Heart left ventricle (tissue), 16 donors: Measurements from ENCODE around the gene NUDT4. TPM values are rescaled to one million over a fixed set of nuclear protein-coding genes. Genes with fewer than 3 reads are reported as not detected.
"Not testable (repeated sequence)": the region's sequence is repeated elsewhere in the genome, so short reads cannot be mapped to it uniquely, and the experiment has no call there.

Experiments used
- ATAC-seq, 4 donors: fragments of 200-7000 bp; cut with Tn5 transposase; one replicate each; pipeline ENCODE4 v1.9.1; 2020 to 2022; ENCODE audit warnings: moderate library complexity in 4 of 4, mild to moderate bottlenecking in 3 of 4, moderate number of reproducible peaks in 1 of 4
- DNase-seq, 5 donors: peaks; one replicate each; pipeline ENCODE4 v3.0.0-alpha.2; 2020
- H3K27ac ChIP-seq, 12 donors: fragments of 200-600 bp; sonication (generic) in 4 of 12; one replicate each; pipeline versions ENCODE4 v1.5.0 to v1.8.0; 2016 to 2022; ENCODE audit warnings: mild to moderate bottlenecking in 2 of 12
- H3K27me3 ChIP-seq, 9 donors: fragments of 200-600 bp; sonication (generic) in 2 of 9; one replicate each; pipeline versions ENCODE4 v1.5.1 to v1.8.0; 2016 to 2022; ENCODE audit warnings: mild to moderate bottlenecking in 3 of 9
- H3K36me3 ChIP-seq, 9 donors: fragments of 200-600 bp; sonication (generic) in 2 of 9; one replicate each; pipeline versions ENCODE4 v1.5.0 to v1.8.0; 2018 to 2022; ENCODE audit warnings: mild to moderate bottlenecking in 2 of 9
- H3K4me1 ChIP-seq, 12 donors: fragments of 200-600 bp; sonication (generic) in 4 of 12; one replicate each; pipeline versions ENCODE4 v1.5.0 to v1.8.0; 2016 to 2022; ENCODE audit warnings: mild to moderate bottlenecking in 3 of 12
- H3K4me3 ChIP-seq, 12 donors: fragments of 200-600 bp; sonication (generic) in 4 of 12; one replicate each; pipeline versions ENCODE4 v1.5.0 to v1.8.0; 2017 to 2022; ENCODE audit warnings: mild to moderate bottlenecking in 9 of 12, moderate library complexity in 4 of 12
- H3K9me3 ChIP-seq, 12 donors: fragments of 200-600 bp; sonication (generic) in 4 of 12; one replicate each; pipeline versions ENCODE4 v1.5.0 to v1.8.0; 2016 to 2022; ENCODE audit warnings: mild to moderate bottlenecking in 1 of 12
- POLR2A ChIP-seq, 2 donors: fragments of 450-650 bp; IDR thresholded peaks; one replicate each; pipeline ENCODE4 v1.6.1; 2017; ENCODE audit warnings: antibody characterized with exemption in 2 of 2, mild to moderate bottlenecking in 2 of 2, moderate library complexity in 2 of 2
- WGBS, 4 donors: extraction: QIAGEN DNeasy Blood & Tissue Kit in 2 of 4; methylation state at CpG; one replicate each; pipeline versions ENCODE4 v1.1.5 to v1.1.7; 2013 to 2018; 5-methylcytosine and 5-hydroxymethylcytosine counted together
- intact Hi-C, 10 donors: fragments of 100-400 bp; cut with DNase I; formaldehyde crosslinking; loops; one replicate each; pipeline versions ENCODE4 v1.11.1 to v1.14.2; 2022
- polyA plus RNA-seq, 2 donors: library from polyadenylated mRNA; stranded (reverse); fragments of 200-250 nt; gene quantifications; one replicate each; pipeline ENCODE4 v1.2.3, GENCODE V29; 2013
- total RNA-seq, 9 donors: library from RNA; depleted of rRNA in 2 of 9; stranded (reverse); fragments of >200 nt in 2 of 9; fragmentation: NEBNext Ultra II Directional in 3 of 9; extraction: Animal tissue kit (Norgen Biotek cat#: 25700) in 3 of 9; gene quantifications; one replicate each; pipeline versions ENCODE4 v1.1.0 to v1.2.4, GENCODE V29; 2016 to 2023
- TF ChIP-seq, protein P1 (sequence below), 12 donors: fragments of 200-600 bp; sonication (generic) in 4 of 12; IDR thresholded peaks; one replicate each; pipeline versions ENCODE4 v1.5.0 to v1.8.0; 2018 to 2022; ENCODE audit warnings: antibody characterized with exemption in 12 of 12, mild to moderate bottlenecking in 5 of 12
- donor health status: ischemic (EF 13 %, LVEDD 7.1; RV severe dilation, severe dysfunction).
- donor health status: healthy with polysubstance abuse.
- donor health status: DM: no; HTN: yes; CAD: no.
- donor health status: DM: no; HTN: no; CAD: no.
- donor health status: ischemic (EF 25% LVEDD 6.9; RV normal size, moderate dysfunction).
- donor health status: ischemic (EF 25% LVEDD 5.7; RV mildly dilated, moderate dysfunction).
- donor health status: healthy.
- donor health status: DM: yes; HTN: yes; CAD: no.
- donor health status: ischemic (EF 35%, LVEDD 5.7; RV mildly dilated, moderate dysfunction).
- donor health status: nonischemic (EF 11% LVEDD 7.7; RV severe dilation, severe dysfunction).
- donor health status: DM: yes; HTN: yes; CAD: no.
- donor health status: PGD.
- donor health status: ischemic (EF 29% LVEDD 5.4; RV normal size, mild dysfunction).
- donor health status: nonischemic (EF 23%, LVEDD 6.1; RV moderate dilation, normal function).

The NUDT4 gene
- total and polyA plus RNA-seq, 11 donors: 59.9 to 667 (median 242) TPM

DNA sequence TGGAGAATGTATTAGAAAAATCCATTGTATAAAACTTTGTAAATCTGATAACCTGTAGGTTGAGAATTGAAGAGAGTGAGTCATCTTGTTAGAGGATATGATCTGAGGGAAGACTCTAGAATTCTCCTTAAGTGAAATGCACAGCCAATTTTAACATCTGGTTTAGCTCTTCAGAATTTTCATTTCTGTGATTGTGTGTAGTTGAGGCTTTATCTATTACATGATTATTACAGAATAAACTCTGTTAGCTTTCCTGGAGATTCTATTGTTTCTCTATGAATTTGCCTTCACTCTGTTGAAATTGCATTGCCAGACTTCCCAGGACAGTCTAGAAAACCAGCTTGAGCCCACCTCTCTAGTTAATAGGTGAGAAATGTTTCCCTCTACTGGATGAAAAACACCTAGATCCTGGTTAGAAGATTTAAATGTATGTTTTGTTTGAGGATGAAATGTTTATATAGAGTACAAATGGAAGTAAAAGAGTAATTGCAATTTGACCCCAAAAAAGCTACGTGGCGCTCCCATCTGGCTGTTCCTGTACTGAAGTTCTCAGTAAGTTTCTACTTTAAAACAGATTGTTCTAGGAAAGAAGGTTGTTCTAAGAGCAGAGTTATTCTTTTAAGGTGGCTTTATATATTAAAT is 2.9 kb downstream of the NUDT4 start:
- Histone ChIP-seq H3K36me3 (peaks cover 0 to 11% (median 0%) of the 10 kb centered on the region in 9 donors), H3K4me1 (peaks cover 0 to 72% (median 32%) of the 10 kb centered on the region in 12 donors), H3K27ac (peak overlapping the region; percentile 24 to 97 (median 96)), H3K27me3 (no peaks in the 10 kb centered on the region), H3K4me3 (peak overlapping the region; percentile 30 to 97 (median 86)), H3K9me3 (no peaks in the 10 kb centered on the region)
- WGBS, 4 donors: 26 to 41% (median 35%) methylated on average over 2 of the region's 2 CpGs
- TF ChIP-seq, protein P1, sequence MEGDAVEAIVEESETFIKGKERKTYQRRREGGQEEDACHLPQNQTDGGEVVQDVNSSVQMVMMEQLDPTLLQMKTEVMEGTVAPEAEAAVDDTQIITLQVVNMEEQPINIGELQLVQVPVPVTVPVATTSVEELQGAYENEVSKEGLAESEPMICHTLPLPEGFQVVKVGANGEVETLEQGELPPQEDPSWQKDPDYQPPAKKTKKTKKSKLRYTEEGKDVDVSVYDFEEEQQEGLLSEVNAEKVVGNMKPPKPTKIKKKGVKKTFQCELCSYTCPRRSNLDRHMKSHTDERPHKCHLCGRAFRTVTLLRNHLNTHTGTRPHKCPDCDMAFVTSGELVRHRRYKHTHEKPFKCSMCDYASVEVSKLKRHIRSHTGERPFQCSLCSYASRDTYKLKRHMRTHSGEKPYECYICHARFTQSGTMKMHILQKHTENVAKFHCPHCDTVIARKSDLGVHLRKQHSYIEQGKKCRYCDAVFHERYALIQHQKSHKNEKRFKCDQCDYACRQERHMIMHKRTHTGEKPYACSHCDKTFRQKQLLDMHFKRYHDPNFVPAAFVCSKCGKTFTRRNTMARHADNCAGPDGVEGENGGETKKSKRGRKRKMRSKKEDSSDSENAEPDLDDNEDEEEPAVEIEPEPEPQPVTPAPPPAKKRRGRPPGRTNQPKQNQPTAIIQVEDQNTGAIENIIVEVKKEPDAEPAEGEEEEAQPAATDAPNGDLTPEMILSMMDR (IDR thresholded peaks at IDR 0.05): peak in 5 of 12 donors; percentile 13 to 45 (median 25)
- TF ChIP-seq POLR2A (IDR thresholded peaks at IDR 0.05): no peak
- DNase-seq: no peak
- no peak for ATAC-seq
- intact Hi-C loops: loop anchor here in 1 of 10 donors (10.0 kb wide), 1 partner anchor 356 kb away; no protein-coding TSS in a partner anchor

DNA sequence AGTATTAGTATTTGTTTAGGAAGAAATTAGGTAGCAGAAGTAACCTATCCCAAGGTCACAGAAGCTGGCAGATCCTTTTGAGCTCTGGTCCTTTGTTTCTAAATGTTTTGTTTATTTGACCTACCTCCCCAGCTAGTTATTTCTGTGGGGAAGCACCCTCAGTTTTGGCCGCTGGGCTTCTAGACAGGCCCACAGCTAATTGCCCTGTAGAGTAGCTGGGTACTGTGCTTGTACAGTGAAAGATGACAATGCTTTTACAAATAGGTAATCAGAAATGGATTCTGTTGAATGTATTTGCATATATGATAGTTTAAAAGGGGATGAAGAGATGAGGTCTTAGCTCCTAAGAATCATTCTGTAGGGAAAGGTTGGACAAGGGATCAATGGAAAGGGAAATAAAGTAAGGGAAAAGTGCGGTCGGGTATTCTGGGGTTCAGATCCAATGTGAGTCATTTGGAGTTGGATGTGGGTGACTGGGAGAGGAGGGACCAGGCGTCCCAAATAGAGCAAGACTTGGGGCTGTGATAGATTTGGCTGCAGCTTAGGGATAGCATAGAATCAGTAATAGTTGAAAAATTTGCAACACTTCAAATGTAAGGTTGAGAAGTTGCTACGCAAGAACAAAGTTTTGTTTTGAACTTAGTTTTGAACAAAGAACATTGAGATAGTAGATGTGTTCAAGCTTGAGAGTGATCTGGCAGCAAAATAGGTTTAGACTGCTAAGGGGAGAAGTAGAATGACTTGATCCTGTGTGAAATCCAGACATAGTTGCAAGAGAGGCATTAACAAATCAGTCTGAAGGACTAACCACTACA is 3.6 kb downstream of the NUDT4 start:
- intact Hi-C loops: loop anchor here in 1 of 10 donors (10.0 kb wide), 1 partner anchor 357 kb away; no protein-coding TSS in a partner anchor
- Histone ChIP-seq H3K27me3 (no peaks in the 10 kb centered on the region), H3K27ac (peak overlapping the region; percentile 24 to 97 (median 96)), H3K4me3 (peak overlapping the region; percentile 29 to 97 (median 86)), H3K36me3 (peaks cover 0 to 11% (median 0%) of the 10 kb centered on the region in 9 donors), H3K4me1 (peaks cover 0 to 70% (median 35%) of the 10 kb centered on the region in 12 donors), H3K9me3 (no peaks in the 10 kb centered on the region)
- TF ChIP-seq, protein P1 (IDR thresholded peaks at IDR 0.05): no peak
- no peak for TF ChIP-seq POLR2A (IDR thresholded peaks at IDR 0.05)
- no peak for DNase-seq
- 45 to 49% (median 47%) methylated on average over 5 of the region's 5 CpGs for WGBS, 4 donors
- ATAC-seq: no peak

GRCh38 chr12:93381976-93382437 is 4.3 kb downstream of the NUDT4 start:
- H3K27ac ChIP-seq: peak overlapping the region; percentile 5 to 97 (median 95)
- peaks cover 0 to 69% (median 35%) of the 10 kb centered on the region in 12 donors for H3K4me1 ChIP-seq
- peak overlapping the region in 11 of 12 donors; percentile 29 to 97 (median 86) for H3K4me3 ChIP-seq
- H3K27me3 ChIP-seq, H3K9me3 ChIP-seq, DNase-seq, ATAC-seq: not testable (repeated sequence)
- H3K36me3 ChIP-seq: peaks cover 0 to 11% (median 0%) of the 10 kb centered on the region in 9 donors
- WGBS, 4 donors: 54 to 67% (median 56%) methylated on average over 5 of the region's 5 CpGs
- intact Hi-C loops: loop anchor here in 1 of 10 donors (10.0 kb wide), 1 partner anchor 357 kb away; no protein-coding TSS in a partner anchor

DNA sequence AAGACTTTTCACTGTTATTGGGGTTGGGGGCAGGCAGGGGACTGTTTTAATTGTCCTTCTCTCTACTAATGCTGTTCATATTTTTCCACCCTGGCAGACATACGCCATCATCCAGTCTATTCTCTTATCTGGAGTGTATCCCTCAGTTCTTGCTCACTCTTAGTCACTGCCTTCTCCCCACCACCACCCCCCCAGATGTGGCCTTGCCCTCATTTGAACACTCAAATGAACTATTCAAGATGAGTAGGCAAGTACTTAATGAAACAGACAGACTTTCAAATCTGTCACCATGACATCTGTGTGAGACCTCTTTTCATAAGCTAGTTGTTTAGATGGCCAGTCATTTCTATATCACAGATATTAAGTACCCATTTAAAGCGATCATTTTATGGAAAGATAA is 10.1 kb downstream of the NUDT4 start:
- WGBS, 4 donors: 56 to 67% (median 63%) methylated on average over 2 of the region's 2 CpGs
- Histone ChIP-seq H3K27ac (peak overlapping the region in 4 of 12 donors; percentile 3 to 45 (median 25)), H3K36me3 (peaks cover 0 to 19% (median 0%) of the 10 kb centered on the region in 9 donors), H3K27me3 (no peaks in the 10 kb centered on the region), H3K9me3 (no peaks in the 10 kb centered on the region), H3K4me1 (peaks cover 0 to 80% (median 57%) of the 10 kb centered on the region in 12 donors), H3K4me3 (no peak overlapping the region)
- DNase-seq (no peak), ATAC-seq (peak in 3 of 4 donors; percentile 15 to 59 (median 46))
- TF ChIP-seq, protein P1 (IDR thresholded peaks at IDR 0.05): no peak
- TF ChIP-seq POLR2A (IDR thresholded peaks at IDR 0.05): no peak
- intact Hi-C loops: loop anchor here in 1 of 10 donors (5.0 to 10.0 kb wide), 2 partner anchors 215 to 363 kb away; no protein-coding TSS in a partner anchor
